ENCODE results near the gene DMRTC2.

The DMRTC2 gene

GRCh38 chr19:41877916-41878905, 33.4 kb downstream of the DMRTC2 start:
- H3K27ac ChIP-seq: no peak overlapping the region

GRCh38 chr19:41879080-41879479, 34.2 kb downstream of the DMRTC2 start:
- TF ChIP-seq ZFX (IDR thresholded peaks at IDR 0.05) (no peak), CTCF (conservative IDR thresholded peaks at IDR 0.05) (no peak)
- H3K27ac ChIP-seq: no peak overlapping the region

More at GRCh38 chr19:41877916-41878905, 33.4 kb downstream of the DMRTC2 start:
- TF ChIP-seq CTCF (conservative IDR thresholded peaks at IDR 0.05): no peak
- TF ChIP-seq ZFX (IDR thresholded peaks at IDR 0.05): no peak

GRCh38 chr19:41879670-41880328, 35.0 kb downstream of the DMRTC2 start:
- TF ChIP-seq CTCF (conservative IDR thresholded peaks at IDR 0.05): no peak
- TF ChIP-seq ZFX (IDR thresholded peaks at IDR 0.05): no peak
- no peak overlapping the region for H3K27ac ChIP-seq

GRCh38 chr19:41880329-41880708, 35.5 kb downstream of the DMRTC2 start:
- no peak overlapping the region for H3K27ac ChIP-seq
- no peak for TF ChIP-seq CTCF (conservative IDR thresholded peaks at IDR 0.05)
- TF ChIP-seq ZFX (IDR thresholded peaks at IDR 0.05): no peak

- peak within 1 kb of the TSS; percentile 85 for H3K27ac ChIP-seq
- TF ChIP-seq CTCF (conservative IDR thresholded peaks at IDR 0.05): no peak
These were observed 38.0 kb downstream of the DMRTC2 start, which contains the start of gene ARHGEF1 for GRCh38 chr19:41882568-41883462. Gene ARHGEF1, plus strand, starts transcription at chr19:41883184. Its CDS starts 4,899 bp downstream, at chr19:41888083.

- peak overlapping the region; percentile 85 for H3K27ac ChIP-seq
- 0 out of 2 replicates have a peak, but pooled peaks have one; percentile 36 for TF ChIP-seq ZFX (IDR thresholded peaks at IDR 0.05)
- no peak for TF ChIP-seq CTCF (conservative IDR thresholded peaks at IDR 0.05)
These were observed 38.6 kb downstream of the DMRTC2 start for GRCh38 chr19:41883463-41883820.

Measured in C4-2B (cell line).